HepG2 (cell line): ENCODE measurements around the gene HIF1AN. TPM values are rescaled to one million over a fixed set of nuclear protein-coding genes. Genes with fewer than 3 reads are reported as not detected.
A peak's percentile ranks its signal among the peaks of the same experiment; 100 is the strongest.

ENCODE experiments used
- CREBL2 ChIP-seq: sonication (generic); formaldehyde crosslinking; IDR thresholded peaks from 2 replicates; pipeline ENCODE4 v1.8.1; 2023; ENCODE audit warnings: missing genetic modification reagents, mild to moderate bottlenecking, borderline replicate concordance
- DBP ChIP-seq: sonication (generic); formaldehyde crosslinking; IDR thresholded peaks from 2 replicates; pipeline ENCODE4 v1.4.0; 2020; ENCODE audit warnings: missing genetic modification reagents; ENCODE audit errors: not compliant biosample characterization
- GMEB2 ChIP-seq: IDR thresholded peaks from 2 replicates; pipeline ENCODE4 v1.6.1; 2016; ENCODE audit warnings: missing biosample characterization, missing genetic modification reagents, low read depth
- GPBP1L1 ChIP-seq: sonication (generic); formaldehyde crosslinking; IDR thresholded peaks from 2 replicates; pipeline ENCODE4 v1.5.0; 2020; ENCODE audit warnings: mild to moderate bottlenecking, missing genetic modification reagents
- GZF1 ChIP-seq: sonication (generic); formaldehyde crosslinking; IDR thresholded peaks from 2 replicates; pipeline ENCODE4 v1.5.1; 2020; ENCODE audit warnings: mild to moderate bottlenecking, missing genetic modification reagents
- SALL1 ChIP-seq: sonication (generic); formaldehyde crosslinking; IDR thresholded peaks from 2 replicates; pipeline ENCODE4 v1.8.0; 2022; ENCODE audit warnings: mild to moderate bottlenecking, missing genetic modification reagents
- SP1 ChIP-seq, 2 experiments: fragments of 450-650 bp in 1 of 2; sonication (generic) in 1 of 2; formaldehyde crosslinking in 1 of 2; IDR thresholded peaks; 2 replicates each; pipeline versions ENCODE4 v1.4.0 to v1.6.1; 2016 to 2020; ENCODE audit warnings: missing genetic modification reagents in 1 of 2
- SRSF4 ChIP-seq: fragments of 200-400 bp; formaldehyde crosslinking; IDR thresholded peaks from one replicate; pipeline ENCODE4 v1.6.1; 2018; ENCODE audit warnings: mild to moderate bottlenecking, low read depth, low read length, moderate library complexity; ENCODE audit not compliant: poor library complexity, severe bottlenecking
- SRSF9 ChIP-seq: fragments of 200-400 bp; formaldehyde crosslinking; IDR thresholded peaks from 2 replicates; pipeline ENCODE4 v1.6.1; 2018; ENCODE audit warnings: borderline replicate concordance, mild to moderate bottlenecking, low read depth, low read length; ENCODE audit not compliant: insufficient read depth, poor library complexity, severe bottlenecking
- TERF1 ChIP-seq: sonication (generic); formaldehyde crosslinking; IDR thresholded peaks from 2 replicates; pipeline ENCODE4 v1.8.0; 2022; ENCODE audit warnings: mild to moderate bottlenecking, missing genetic modification reagents, moderate library complexity
- ZNF180 ChIP-seq: sonication (generic); formaldehyde crosslinking; IDR thresholded peaks from 2 replicates; pipeline ENCODE4 v1.4.0; 2020; ENCODE audit warnings: low read depth, missing genetic modification reagents, borderline replicate concordance
- ZNF205 ChIP-seq: IDR thresholded peaks from 2 replicates; pipeline ENCODE4 v1.6.1; 2018; ENCODE audit warnings: missing biosample characterization, missing genetic modification reagents
- ZNF275 ChIP-seq: sonication (generic); formaldehyde crosslinking; IDR thresholded peaks from 2 replicates; pipeline ENCODE4 v1.8.0; 2022; ENCODE audit warnings: missing genetic modification reagents, mild to moderate bottlenecking, inconsistent platforms, borderline replicate concordance
- ZNF281 ChIP-seq: sonication (generic); formaldehyde crosslinking; IDR thresholded peaks from 2 replicates; pipeline ENCODE4 v1.4.0; 2020; ENCODE audit warnings: missing genetic modification reagents, borderline replicate concordance
- ZNF329 ChIP-seq: sonication (generic); formaldehyde crosslinking; IDR thresholded peaks from 2 replicates; pipeline ENCODE4 v1.9.0; 2021; ENCODE audit warnings: low read depth, mild to moderate bottlenecking, missing genetic modification reagents
- ZNF614 ChIP-seq: IDR thresholded peaks from 2 replicates; pipeline ENCODE4 v1.6.1; 2018; ENCODE audit warnings: missing biosample characterization, missing genetic modification reagents, inconsistent platforms, borderline replicate concordance
- polyA plus RNA-seq, 8 experiments: library from polyadenylated mRNA; depleted of rRNA in 3 of 8; stranded (reverse) in 7 of 8; unstranded in 1 of 8; fragments of >200 nt; fragmentation: Illumina TruSeq in 4 of 8; extraction: Trizol in 4 of 8; gene quantifications; 2 replicates each; pipeline versions ENCODE4 v1.2.1 to v1.2.3, GENCODE V29; 2011 to 2016; ENCODE audit warnings: low read depth in 4 of 8, missing spikeins in 1 of 8, mixed read lengths in 1 of 8; ENCODE audit not compliant: insufficient read depth in 1 of 8
- total RNA-seq, 5 experiments: library from RNA; depleted of rRNA; stranded (reverse); fragments of >200 nt; fragmentation: Illumina TruSeq; extraction: Trizol; gene quantifications; 2 replicates each; pipeline ENCODE4 v1.2.3, GENCODE V29; 2016; ENCODE audit warnings: low read depth in 1 of 5

Gene HIF1AN
- total and polyA plus RNA-seq, 2 of the 13 experiments (the other 11 are each of a cell fraction or from before 2014, with no cell fraction given): 8.6 to 10.7 TPM

- no peak for TF ChIP-seq ZNF180
- no peak; the same call in 1 of the 2 replicates for TF ChIP-seq ZNF614 (CRISPR knock-in tag)
- no peak for TF ChIP-seq DBP (CRISPR knock-in tag)
- no peak for TF ChIP-seq CREBL2 (CRISPR knock-in tag)
- no peak for TF ChIP-seq TERF1 (CRISPR knock-in tag)
- no peak for TF ChIP-seq GPBP1L1 (CRISPR knock-in tag)
- peak; percentile 63 for TF ChIP-seq SALL1 (CRISPR knock-in tag)
- no peak for TF ChIP-seq SRSF4
- no peak for TF ChIP-seq SP1 (IDR thresholded peaks at IDR 0.05)
- TF ChIP-seq SP1 (CRISPR knock-in tag; IDR thresholded peaks at IDR 0.05): no peak
- TF ChIP-seq ZNF275 (CRISPR knock-in tag): peak; percentile 51; the same call in 1 of the 2 replicates
- no peak for TF ChIP-seq GMEB2 (CRISPR knock-in tag)
- TF ChIP-seq ZNF205 (CRISPR knock-in tag): no peak
- TF ChIP-seq ZNF281 (CRISPR knock-in tag): no peak
- TF ChIP-seq GZF1: no peak
- no peak for TF ChIP-seq SRSF9
- 0 out of 2 replicates have a peak, but pooled peaks have one; percentile 38 for TF ChIP-seq ZNF329 (CRISPR knock-in tag)
Observed at GRCh38 chr10:100519311-100520051, 16.3 kb upstream of the HIF1AN start, which contains the start of gene SEC31B (continued).
